ENCODE results near the gene CD44. TPM values are rescaled to one million over a fixed set of nuclear protein-coding genes. Genes with fewer than 3 reads are reported as not detected.

The CD44 gene
- total RNA-seq, 1 experiment from 2014 or later = 15.9 TPM

DNA sequence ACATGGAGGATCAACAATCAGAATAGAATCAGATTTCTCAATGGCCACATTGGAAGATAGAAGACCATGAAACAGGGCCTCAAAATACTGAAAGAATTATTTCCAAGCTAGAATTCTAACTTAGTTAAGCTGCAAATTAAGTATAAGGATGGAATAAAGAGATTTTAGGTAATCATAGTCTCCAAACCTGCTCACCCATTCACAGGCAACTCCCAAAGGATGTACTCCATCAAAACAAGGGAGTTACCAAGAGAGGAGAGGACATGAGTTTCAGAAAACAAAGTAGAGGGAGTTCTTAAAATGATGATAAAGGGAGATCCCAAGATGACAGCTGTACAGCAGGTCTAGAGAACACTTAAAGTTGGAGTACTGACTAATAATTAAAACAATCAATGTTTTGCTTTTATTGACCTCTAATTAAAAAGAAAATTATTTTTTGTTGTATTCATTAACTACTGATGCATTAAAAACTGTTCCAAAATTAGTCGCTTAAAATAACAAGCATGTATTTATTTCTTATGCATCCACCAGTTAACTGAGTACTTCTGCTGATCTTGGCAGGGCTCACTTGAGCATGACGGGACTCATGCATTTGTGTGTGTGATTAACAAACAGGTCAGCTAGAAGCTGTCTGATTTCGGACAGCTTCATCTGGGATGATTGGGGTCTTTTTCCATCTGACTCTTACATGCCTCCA, 95.6 kb downstream of the CD44 start:
- Histone ChIP-seq H3K4me1 (ENCODE audit: insufficient read depth, low read length, poor library complexity, severe bottlenecking) (no peaks in the 10 kb centered on the region), H3K27ac (ENCODE audit: low read depth, low read length, poor library complexity, severe bottlenecking) (no peak overlapping the region), H3K4me3 (ENCODE audit: low read depth, low read length, poor library complexity, severe bottlenecking) (no peak overlapping the region), H3K9me3 (ENCODE audit: low read depth, low read length, poor library complexity, severe bottlenecking) (no peaks in the 10 kb centered on the region), H3K27me3 (replicated peaks; ENCODE audit: insufficient read depth, low read depth, low read length, poor library complexity) (peaks cover 22% of the 10 kb centered on the region), H3K36me3 (ENCODE audit: insufficient read depth, low read length, poor library complexity, severe bottlenecking) (no peaks in the 10 kb centered on the region)
- intact Hi-C loops (cut with micrococcal nuclease; ENCODE audit: unreplicated experiment) = loop anchor here (5.0 kb wide), 1 partner anchor 158 kb away; no protein-coding TSS in a partner anchor
- no peak for DNase-seq (ENCODE audit: low spot score)
- ChIA-PET CTCF (no interaction called here), POLR2A (ENCODE audit: low non-redundant PET) (no interaction called here)
- BruUV-seq (replicated peaks) = no TSS peak
- TF ChIP-seq EZH2 (IDR thresholded peaks at IDR 0.05; ENCODE audit: borderline replicate concordance, low read depth, low read length, poor library complexity, severe bottlenecking) (no peak), CTCF (conservative IDR thresholded peaks at IDR 0.05; ENCODE audit: low read depth, low read length) (no peak)

DNA sequence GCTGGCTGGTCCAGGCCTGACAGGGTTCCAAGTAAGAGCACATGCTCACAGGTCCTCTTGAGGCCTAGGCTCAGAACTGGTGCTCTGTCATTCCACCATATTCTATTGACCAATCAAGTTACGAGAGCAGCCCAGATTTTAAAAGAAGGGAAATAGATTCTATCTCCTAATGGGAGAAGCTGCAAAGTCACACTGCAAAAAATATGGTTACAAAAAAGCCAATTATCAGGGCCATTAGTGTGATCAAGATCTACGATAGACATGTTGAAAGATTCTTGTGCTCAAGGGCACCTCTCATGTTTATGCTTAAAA, 96.1 kb downstream of the CD44 start:
- no peak for TF ChIP-seq EZH2 (IDR thresholded peaks at IDR 0.05; ENCODE audit: borderline replicate concordance, low read depth, low read length, poor library complexity, severe bottlenecking)
- TF ChIP-seq CTCF (conservative IDR thresholded peaks at IDR 0.05; ENCODE audit: low read depth, low read length) = no peak
- H3K36me3 ChIP-seq (ENCODE audit: insufficient read depth, low read length, poor library complexity, severe bottlenecking) = no peaks in the 10 kb centered on the region
- POLR2A ChIA-PET (ENCODE audit: low non-redundant PET) = no interaction called here

DNA sequence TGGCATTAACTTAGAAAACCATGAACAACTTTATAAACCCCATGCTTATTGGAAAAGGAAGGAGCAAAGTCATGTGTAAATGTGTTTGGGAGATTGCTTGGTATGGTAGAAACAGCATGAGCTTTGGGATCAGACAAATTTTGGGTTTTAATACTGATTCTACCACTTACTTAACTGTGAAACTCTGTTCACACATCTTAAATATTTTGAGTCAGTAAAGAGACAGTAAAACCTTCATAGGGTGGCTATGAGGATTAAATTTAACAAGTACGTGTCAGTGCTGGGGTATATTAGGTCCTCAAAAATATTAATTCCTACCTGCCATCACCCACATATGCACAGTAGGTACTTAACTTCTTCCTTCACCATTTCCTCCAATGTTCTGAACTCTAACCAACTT, 96.5 kb downstream of the CD44 start:
- no peak for DNase-seq (ENCODE audit: low spot score)
- TF ChIP-seq EZH2 (IDR thresholded peaks at IDR 0.05; ENCODE audit: borderline replicate concordance, low read depth, low read length, poor library complexity, severe bottlenecking) (no peak), CTCF (conservative IDR thresholded peaks at IDR 0.05; ENCODE audit: low read depth, low read length) (no peak)
- POLR2A ChIA-PET (ENCODE audit: low non-redundant PET) = no interaction called here
- CTCF ChIA-PET = no interaction called here
- H3K27me3 ChIP-seq (replicated peaks; ENCODE audit: insufficient read depth, low read depth, low read length, poor library complexity) = peaks cover 25% of the 10 kb centered on the region
- no peak overlapping the region for H3K27ac ChIP-seq (ENCODE audit: low read depth, low read length, poor library complexity, severe bottlenecking)
- BruUV-seq (replicated peaks) = no TSS peak
- H3K4me3 ChIP-seq (ENCODE audit: low read depth, low read length, poor library complexity, severe bottlenecking) = no peak overlapping the region
- no peaks in the 10 kb centered on the region for H3K4me1 ChIP-seq (ENCODE audit: insufficient read depth, low read length, poor library complexity, severe bottlenecking)
- H3K9me3 ChIP-seq (ENCODE audit: low read depth, low read length, poor library complexity, severe bottlenecking) = no peaks in the 10 kb centered on the region
- intact Hi-C loops (cut with micrococcal nuclease; ENCODE audit: unreplicated experiment) = loop anchor here (5.0 kb wide), 1 partner anchor 157 kb away; no protein-coding TSS in a partner anchor
- no peaks in the 10 kb centered on the region for H3K36me3 ChIP-seq (ENCODE audit: insufficient read depth, low read length, poor library complexity, severe bottlenecking)

More for the DNA sequence above, 96.1 kb downstream of the CD44 start:
- no peak overlapping the region for H3K27ac ChIP-seq (ENCODE audit: low read depth, low read length, poor library complexity, severe bottlenecking)
- CTCF ChIA-PET = no interaction called here
- no peak for DNase-seq (ENCODE audit: low spot score)
- no peak overlapping the region for H3K4me3 ChIP-seq (ENCODE audit: low read depth, low read length, poor library complexity, severe bottlenecking)
- H3K4me1 ChIP-seq (ENCODE audit: insufficient read depth, low read length, poor library complexity, severe bottlenecking) = no peaks in the 10 kb centered on the region
- peaks cover 24% of the 10 kb centered on the region for H3K27me3 ChIP-seq (replicated peaks; ENCODE audit: insufficient read depth, low read depth, low read length, poor library complexity)
- intact Hi-C loops (cut with micrococcal nuclease; ENCODE audit: unreplicated experiment) = loop anchor here (5.0 kb wide), 1 partner anchor 157 kb away; no protein-coding TSS in a partner anchor
- H3K9me3 ChIP-seq (ENCODE audit: low read depth, low read length, poor library complexity, severe bottlenecking) = no peaks in the 10 kb centered on the region
- BruUV-seq (replicated peaks) = no TSS peak

Data from A673 (cell line).